HG02973 (cell line): ENCODE data around the gene SNAPC3.
A peak's percentile ranks its signal among the peaks of the same experiment; 100 is the strongest.
"Not testable (repeated sequence)": the region's sequence is repeated elsewhere in the genome, so short reads cannot be mapped to it uniquely, and the experiment has no call there.

Source experiments
- ATAC-seq: cut with Tn5 transposase; IDR thresholded peaks from one replicate; pipeline ENCODE4 v1.9.1; 2021; ENCODE audit warnings: moderate library complexity; ENCODE audit not compliant: unreplicated experiment

Gene SNAPC3

DNA sequence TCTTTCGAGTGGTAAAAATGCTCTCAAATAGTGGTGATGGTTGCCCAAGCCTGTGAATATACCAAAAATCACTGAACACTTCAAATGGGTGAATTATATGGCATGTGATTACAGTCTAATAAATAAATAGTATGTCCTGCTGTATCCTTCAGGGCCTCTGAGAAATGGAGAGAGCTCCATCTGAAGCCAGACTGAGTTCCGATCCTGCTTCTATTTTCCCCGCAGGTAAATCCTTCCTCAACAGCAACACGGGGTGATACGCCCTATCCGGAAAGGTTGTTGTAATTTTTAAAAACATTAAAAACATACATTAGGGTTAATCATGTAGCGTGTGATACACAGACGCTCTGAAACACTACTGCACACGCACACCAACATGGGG lies 695 bp upstream of the SNAPC3 start:
- ATAC-seq: no peak

DNA sequence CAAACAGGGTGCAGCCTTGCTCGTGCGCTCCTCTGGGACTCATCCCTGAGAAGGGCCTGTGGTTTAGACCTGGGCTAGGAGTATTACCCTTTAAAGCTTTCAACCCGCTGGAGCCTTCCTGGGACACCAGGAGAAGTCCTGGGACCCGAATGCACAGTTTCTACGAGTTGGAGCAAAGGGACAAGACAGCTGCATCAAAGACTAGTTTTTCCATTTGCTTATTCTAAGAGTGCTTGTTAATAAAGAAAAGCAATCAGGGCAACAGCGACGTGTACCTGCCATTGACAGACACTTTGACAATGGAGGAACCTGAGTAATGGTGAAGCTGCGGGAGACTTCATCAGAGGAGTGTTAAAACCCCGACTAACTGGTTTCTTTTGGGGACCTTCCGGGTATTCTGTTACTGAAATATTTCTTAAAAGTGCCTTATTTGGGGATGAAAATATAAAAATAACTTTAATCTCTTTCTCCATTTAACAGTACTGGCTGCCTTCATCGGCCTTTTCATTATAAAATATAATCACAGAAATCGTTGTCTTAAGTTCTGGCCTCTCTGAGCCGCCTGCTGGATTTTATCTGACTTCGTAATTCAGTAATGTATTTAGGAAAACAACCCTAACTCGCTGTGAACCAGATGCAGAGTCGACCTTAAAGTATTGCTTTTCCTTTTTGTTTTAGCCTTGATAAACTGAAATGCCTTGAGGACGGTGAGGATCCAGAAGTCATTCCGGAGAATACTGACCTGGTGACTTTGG lies 732 bp downstream of the SNAPC3 start:
- no peak for ATAC-seq

DNA sequence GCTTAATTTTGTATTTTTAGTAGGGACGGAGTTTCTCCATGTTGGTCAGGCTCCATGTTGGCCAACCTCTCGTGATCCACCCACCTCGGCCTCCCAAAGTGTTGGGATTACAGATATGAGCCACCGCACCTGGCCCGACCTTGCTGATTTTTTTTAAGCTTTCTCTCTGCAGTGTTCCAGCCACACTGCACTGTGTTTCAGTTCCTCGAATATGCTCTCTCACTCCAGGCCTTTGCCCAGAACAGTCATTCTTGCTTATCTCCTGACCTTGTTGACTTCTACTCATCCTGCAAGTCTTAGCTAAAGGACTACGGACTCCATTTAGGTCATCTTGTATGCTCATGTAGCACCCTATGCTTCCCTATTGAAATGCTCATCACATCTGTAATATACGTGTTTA lies 3.3 kb downstream of the SNAPC3 start:
- ATAC-seq: peak; percentile 43

DNA sequence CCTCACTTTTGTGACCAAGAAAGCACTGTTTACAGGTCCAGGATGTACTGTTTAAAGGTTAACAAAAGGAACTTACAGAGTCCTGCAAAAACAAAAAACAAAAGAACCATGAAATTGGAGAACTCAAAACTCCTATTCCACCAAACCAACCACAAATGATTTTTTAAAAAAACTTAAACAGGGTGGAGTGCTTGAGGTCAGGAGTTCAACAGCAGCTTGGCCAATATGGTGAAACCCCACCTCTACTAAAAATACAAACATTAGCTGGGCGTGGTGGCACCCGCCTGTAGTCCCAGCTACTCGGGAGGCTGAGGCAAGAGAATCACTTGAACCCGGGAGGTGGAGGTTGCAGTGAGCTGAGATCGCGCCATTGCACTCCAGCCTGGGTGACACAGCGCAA lies 5.0 kb downstream of the SNAPC3 start:
- ATAC-seq: not testable (repeated sequence)

DNA sequence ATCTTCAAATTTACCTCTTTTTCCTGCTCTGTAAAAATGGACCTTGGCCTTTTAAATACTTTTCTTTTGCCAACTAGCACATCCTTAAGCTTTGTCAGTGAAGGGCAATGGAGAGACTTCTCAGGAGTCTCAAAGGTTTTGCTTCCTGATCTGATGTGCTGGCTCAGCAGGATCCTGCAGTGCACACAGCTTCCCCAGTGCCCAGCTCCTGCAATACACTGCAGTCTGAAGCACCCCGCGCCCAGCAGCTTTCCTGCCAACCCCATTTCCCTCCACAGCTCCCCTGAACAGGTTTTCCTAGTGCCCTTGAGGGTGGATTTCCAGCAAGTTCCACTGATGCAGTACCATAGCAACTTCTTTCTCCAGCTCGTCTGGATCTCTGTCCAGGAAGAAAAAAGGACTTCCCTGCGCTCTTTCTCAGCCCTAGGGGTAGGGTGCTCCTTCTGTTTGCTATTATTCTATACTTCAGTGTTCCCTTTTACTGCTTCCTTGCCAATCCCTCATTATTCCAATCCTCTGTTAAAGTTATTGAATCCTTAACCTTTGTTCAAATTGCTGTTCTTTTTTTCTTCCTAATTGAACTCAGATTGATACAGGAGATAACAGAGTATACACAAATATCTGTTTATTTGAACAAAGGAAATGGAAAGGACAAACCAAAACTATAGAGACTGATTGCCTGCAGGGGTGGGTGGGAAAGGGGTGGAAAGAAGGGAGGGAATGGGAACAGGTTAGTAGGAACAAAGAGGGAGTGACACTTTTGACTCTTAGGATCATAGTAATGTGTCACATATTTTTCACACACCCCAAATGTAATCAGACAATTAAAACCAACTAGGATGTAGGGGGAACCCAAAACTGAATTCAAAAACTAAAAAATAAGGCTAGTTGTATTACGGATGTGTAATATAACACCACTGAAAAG lies 8.5 kb downstream of the SNAPC3 start:
- no peak for ATAC-seq

DNA sequence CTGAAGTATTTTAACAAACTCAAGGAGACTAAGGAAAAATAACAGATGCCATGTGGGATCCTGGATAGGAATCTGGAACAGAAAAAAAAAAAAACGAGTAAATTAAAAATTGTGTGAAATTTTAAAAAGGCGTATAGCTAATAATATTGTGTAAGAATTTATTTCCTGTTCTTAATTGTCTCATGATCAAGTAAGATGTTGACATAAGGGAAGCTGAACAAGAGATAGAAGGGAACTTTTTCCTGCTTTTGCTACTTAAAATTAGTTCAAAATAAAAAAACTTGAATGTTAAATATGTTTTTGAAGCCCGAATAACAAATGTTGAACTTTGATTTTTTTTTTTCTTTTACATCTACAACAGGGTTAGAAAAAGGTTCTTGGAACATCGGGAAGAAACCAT lies 10.5 kb downstream of the SNAPC3 start:
- no peak for ATAC-seq

DNA sequence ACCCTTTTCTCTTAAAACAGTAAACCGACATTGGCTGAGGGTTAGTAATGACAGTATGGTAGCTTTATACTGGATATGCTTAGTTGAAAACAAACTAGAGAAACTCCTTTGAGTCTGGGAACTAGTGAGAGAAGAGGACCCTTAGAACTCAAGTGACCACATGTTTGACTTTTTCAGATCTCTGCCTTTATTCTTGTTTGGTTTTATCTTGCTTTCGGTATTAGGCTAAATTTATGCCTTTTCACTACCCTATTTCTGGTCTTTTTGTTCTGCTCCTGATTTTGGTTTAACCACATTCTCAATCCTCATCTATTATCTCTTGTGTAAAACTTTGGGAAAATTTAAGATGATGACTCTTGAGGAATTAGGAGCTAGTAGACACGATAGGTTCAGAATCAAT lies 11.0 kb downstream of the SNAPC3 start:
- ATAC-seq: no peak

DNA sequence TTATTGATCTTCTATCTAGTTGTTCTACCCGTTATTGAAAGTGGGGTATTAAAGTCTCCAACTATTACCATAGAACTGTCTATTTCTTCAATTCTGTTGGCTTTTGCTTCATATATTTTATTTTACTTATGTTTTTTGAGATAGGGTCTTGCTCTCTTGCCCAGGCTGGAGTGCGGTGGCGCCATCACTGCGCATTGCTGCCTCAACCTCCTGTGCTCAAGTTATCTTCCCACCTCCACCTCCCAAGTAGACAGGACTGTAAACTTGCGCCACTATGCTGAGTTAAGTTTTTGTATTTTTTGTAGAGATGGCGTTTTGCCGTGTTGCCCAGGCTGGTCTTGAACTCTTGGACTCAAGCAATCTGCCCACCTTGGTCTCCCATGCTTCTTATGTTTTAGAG lies 16.2 kb downstream of the SNAPC3 start:
- no peak for ATAC-seq

DNA sequence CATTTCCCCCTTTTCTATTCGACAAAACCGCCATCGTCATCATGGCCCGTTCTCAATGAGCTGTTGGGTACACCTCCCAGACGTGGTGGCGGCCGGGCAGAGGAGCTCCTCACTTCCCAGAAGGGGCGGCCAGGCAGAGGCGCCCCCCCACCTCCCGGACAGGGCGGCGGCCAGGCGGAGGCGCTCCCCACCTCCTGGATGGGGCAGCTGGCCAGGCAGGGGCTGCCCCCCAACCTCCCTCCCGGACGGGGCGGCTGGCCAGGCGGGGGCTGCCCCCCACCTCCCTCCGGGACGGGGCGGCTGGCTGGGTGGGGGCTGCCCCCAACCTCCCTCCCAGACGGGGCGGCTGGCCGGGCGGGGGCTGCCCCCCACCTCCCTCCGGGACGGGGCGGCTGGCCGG lies 19.2 kb downstream of the SNAPC3 start:
- ATAC-seq: not testable (repeated sequence)

DNA sequence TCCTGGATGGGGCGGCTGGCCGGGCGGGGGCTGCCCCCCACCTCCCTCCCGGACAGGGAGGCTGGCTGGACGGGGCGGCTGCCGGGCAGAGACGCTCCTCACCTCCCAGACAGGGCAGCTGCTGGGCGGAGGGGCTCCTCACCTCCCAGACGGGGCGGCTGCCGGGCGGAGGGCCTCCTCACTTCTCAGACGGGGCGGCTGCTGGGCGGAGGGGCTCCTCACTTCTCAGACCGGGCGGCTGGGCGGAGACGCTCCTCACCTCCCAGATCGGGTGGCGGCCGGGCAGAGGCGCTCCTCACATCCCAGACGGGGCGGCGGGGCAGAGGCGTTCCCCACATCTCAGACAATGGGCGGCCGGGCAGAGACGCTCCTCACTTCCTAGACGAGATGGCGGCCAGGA lies 19.6 kb downstream of the SNAPC3 start:
- not testable (repeated sequence) for ATAC-seq

DNA sequence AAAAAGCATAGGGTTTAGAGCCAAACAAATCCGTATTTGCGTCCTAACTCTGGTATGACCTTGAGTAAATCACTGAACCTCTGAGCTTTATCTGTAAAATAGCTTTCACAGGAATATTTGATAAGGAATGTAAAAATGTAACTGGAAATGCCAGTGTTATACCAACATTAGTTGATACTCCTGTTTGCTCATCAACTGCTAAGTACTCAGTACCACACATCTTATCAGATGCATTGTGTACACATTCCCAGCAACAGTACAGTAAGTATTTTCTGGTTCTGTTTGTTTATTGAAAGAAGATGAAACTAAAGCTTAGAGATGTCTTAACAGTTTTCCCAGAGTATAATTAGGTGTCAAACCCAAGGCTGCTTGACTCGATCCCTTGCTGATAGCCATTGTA lies 21.5 kb downstream of the SNAPC3 start:
- ATAC-seq: no peak

DNA sequence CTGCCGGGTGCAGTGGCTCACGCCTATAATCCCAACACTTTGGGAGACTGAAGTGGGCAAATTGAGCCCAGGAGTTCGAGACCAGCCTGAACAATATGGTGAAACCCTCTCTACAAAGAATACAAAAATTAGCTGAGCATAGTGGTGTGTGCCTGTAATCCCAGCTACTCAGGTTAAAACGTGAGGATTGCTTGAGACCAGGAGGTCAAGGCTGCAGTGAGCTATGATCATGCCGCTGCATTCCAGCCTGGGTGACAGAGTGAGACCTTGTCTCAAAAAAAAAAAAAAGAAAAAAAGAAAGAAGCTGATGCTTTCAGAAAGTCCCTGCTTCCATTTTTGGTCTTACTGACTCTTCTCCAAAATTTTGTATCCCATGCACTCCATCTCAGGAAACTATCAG lies 31.3 kb downstream of the SNAPC3 start:
- ATAC-seq: no peak

DNA sequence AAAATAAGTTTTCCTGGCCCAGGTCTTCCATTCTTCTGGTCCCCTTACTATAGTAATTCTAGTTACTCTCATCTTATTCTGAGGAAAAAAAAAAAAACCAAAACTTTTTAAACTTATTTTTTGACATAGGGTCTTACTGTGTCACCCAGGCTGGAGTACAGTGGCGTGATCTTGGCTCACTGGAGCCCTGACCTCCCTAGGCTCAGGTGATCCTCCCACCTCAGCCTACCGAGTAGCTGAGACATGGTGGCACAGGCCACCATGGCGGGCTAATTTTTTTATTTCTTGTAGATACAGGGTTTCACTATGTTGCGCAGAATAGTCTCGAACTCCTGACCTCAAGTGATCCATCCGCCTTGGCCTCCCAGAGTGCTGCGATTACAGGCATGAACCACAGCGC lies 38.4 kb downstream of the SNAPC3 start:
- no peak for ATAC-seq

DNA sequence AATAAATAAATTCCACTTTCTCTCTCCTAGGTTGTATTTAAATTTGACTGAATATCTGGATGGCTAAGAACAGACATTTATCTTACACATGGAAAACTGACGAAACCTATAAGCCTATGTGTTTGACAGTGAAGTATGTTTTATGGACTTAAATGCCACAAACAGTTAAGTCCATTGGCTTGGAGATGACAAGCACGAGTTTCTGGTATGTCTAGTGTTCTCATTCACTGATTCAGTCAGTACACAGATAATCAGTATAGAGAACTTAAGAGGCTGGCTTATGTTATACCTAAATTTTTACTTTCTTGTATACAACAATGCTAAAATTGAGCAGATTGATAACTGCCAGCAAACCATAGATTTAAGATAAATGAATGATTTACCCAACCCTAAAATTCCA lies 38.9 kb downstream of the SNAPC3 start:
- no peak for ATAC-seq

DNA sequence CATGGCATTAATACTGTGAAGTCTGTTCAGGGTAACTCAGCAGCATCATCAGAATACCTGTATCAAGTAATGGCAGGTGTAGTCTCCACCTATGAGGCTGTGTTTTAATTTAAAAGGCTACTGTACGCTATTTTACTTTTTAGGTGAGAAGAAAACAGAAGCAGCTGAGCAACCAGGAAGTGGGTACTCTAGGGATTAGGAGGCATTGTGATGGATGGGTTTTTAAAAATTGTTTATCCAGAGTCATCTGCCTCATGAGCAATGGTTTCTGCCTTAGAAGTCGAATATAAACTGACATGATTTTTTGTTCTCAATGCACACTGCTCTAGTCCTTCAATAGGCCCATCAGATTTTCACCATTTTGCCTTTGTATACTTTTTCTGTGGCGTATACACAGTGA lies 45.5 kb downstream of the SNAPC3 start:
- ATAC-seq: no peak

DNA sequence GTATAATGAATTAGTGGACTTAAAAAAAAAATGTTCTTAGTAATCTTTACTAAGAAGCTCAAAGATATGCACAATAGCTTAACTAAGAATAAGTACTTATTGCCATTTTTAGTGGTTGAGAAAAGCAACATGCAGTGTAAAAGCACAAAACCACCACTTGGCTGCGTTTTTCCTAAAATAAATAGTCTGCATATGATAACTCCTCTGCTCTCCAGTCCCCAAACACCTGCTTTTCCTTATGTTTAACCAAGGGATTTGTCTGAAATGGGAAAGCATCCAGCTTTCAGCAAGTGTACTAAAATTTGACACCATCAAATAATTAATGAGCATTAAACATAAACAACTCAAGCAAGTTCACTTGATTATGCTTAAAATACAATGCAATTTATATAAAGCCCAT lies 46.7 kb downstream of the SNAPC3 start:
- ATAC-seq: no peak

DNA sequence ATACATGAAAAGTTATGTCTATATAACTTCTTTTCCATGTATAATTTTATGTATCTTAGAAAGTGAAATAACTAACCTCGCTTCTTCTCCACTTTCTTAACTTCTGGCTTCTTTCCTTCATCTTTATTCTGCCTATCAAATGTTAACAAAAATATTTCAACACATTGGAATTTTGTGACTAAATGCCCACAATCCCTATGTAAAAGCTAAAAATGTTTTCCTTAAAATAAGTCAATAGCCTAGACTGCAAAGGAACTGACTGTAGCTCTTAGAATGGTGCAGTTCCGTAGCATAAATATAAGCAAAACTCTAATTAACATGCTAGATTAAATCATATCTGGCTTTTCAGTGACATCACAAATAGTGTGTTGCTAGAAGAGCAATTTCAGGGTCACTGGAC lies 47.2 kb downstream of the SNAPC3 start:
- no peak for ATAC-seq

DNA sequence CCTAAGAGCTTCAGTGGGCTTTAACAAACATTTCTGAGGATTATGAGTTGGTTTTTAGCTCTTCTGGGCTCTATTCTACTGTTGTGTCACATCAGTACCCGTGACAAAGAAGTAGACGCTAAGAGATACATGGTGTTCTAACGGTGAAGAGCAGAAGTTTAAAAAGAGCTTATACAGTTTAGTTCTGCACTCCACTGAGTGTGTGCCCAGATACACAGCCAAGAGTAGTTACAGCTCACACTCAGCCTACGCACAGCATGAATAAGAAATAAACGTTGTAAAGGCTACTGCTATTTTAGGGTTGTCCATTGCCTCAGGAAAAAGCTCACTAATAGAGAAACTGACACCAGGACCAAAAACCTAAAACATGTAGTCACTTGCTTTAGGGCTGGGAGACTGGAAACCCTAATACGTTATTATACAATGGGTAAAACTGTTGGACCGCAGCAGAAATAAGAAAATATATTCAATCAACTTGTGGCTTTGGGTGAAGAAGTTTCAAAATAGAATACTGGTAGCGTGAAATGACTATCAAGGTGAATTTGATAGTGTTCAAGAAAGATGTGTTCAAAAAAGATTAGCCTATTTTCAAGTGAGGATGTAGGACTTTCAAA lies 53.4 kb downstream of the SNAPC3 start:
- ATAC-seq: no peak

DNA sequence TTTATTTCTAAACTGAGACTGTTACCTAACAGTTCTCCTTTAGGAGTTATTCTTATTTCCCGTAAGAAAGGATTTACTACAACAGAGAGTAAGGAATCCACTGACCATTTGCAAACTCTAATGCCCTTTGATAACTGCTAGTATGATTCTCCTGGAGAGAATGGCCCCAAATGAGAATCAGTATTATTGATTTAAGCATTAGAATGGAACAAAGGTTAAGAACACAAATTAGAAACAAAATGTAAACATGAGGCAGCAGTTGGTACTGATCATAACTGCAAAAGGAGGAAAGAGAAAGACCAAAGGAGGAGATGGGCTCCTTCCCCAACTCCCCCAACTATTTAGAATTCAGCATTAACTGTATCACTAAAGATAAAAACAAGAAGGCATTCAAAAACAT lies 57.4 kb downstream of the SNAPC3 start:
- ATAC-seq: no peak

DNA sequence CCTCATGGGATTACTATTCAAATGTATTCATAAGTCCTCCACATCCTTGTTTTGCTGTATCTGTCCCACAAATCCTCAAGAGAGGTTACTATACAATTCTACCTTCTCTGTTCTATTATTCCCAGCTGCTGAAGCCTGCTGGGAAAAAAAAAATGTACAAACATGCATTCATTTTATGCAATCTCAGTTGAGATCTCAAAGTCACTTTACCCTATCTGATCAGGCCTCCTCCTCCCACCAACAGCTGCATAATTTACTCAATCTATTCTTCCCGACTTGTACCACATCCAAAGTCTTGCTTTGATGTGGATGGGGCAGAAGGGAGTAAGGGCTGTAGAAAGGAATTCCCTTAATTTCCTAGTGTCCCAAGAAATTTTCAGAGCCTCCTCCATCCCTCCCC lies 59.5 kb downstream of the SNAPC3 start:
- no peak for ATAC-seq

DNA sequence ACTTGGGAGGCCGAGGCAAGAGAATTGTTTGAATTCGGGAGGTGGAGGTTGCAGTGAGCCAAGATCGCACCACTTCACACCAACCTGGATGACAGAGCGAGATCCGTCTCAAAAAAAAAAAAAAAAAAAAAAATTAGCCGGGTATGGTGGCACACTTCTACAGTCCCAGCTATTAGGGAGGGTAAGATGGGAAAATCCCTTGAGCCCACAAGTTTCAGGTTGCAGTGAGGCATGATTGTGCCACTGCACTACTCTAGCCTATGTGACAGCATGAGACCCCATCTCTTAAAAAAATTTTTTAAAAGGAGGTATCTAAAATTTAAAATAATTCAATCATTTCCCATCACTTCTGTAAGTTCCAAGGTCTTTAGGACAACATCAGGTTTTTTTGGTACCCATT lies 62.1 kb downstream of the SNAPC3 start:
- ATAC-seq: no peak
